NCI-H524 treated with DMSO at 0.1 percent for 48 hours (cell line): ENCODE data around the gene SETD7.

Experiments
- DNase-seq: peaks from one replicate; lab custom pipeline; 2025; lab: John Stamatoyannopoulos, UW

SETD7 gene

GRCh38 chr4:139556071-139556723 lies at the start of gene SETD7:
SETD7 (minus strand) TSS chr4:139556219; CDS start chr4:139556137, 82 bp downstream.
- DNase-seq: peak; percentile 6

- DNase-seq: no peak
Measured at GRCh38 chr4:139605516-139605915, 49.5 kb upstream of the SETD7 start.

GRCh38 chr4:139603576-139604410 lies 47.8 kb upstream of the SETD7 start:
- no peak for DNase-seq

- no peak for DNase-seq
Measured at GRCh38 chr4:139602776-139603360, 46.8 kb upstream of the SETD7 start.

- DNase-seq: no peak
Measured at GRCh38 chr4:139600662-139601061, 44.6 kb upstream of the SETD7 start.

DNA sequence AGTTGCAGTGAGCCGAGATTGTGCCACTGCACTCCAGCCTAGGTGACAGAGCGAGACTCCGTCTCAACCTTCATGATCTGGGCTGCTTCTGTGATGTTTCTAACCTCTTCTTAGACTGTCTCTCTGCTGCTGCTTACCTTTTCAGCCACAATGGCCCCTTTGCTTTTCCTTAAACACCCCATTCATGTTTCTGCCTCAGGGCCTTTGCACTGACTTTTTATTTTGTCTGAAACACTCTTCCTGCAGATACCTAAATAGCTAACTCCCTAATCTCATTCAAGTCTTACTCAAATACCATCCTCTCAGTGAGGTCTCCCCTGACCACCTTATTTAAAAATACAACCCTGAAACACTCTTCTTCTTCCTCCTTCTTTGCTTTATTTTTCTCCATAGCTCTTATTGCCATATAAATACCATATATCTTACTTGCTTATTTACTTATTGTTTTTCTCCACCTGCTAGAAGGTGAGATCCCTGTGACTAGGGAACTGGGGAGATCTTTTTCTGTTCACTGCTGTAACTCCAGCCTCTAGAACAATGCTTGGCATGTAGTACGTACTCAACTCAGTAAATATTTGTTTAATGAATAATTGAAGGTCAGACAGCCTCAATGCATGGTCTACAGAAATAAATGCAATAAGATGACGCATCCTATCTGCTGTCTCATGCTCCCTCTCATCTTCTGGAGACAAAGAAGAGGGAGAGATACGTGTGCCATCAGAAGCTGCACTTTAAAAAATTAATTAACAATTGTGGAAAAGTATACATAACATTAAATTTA lies 43.8 kb upstream of the SETD7 start:
- no peak for DNase-seq

- DNase-seq: no peak
Measured at GRCh38 chr4:139599076-139599475, 43.1 kb upstream of the SETD7 start.

DNA sequence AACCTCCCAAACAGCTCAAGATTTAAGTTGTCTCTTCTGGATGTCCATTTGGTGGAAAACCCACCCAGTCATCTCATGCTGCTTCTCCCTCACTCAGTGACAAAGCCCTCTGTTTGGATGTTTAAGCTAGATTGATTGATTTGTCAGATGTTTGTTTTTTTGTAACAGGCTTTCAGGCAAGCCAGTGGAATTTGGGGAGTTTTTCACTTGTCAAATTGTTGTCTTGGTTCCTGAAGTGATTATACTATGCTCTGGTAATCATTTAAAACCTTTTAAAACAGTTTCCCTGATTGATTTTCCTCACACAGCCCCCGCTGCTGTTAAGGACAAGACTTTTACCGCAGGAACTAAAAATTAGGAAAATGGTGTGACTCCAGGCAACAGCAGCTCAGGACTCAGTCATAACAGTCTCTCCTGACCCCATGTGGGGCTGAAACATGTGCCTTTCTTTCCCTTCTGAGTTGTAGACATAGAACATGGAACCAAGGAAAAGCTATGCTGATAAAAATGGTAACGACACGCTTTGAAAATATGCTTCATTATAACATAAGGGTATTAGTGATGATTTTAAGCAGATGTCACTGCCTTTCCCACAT lies 40.8 kb upstream of the SETD7 start:
- DNase-seq: no peak

- DNase-seq: no peak
Measured at GRCh38 chr4:139596034-139596683, 40.1 kb upstream of the SETD7 start.

GRCh38 chr4:139594591-139595185 lies 38.7 kb upstream of the SETD7 start:
- no peak for DNase-seq

GRCh38 chr4:139593091-139593564 lies 37.1 kb upstream of the SETD7 start:
- no peak for DNase-seq

- DNase-seq: no peak
Measured at GRCh38 chr4:139589336-139590018, 33.5 kb upstream of the SETD7 start.

DNA sequence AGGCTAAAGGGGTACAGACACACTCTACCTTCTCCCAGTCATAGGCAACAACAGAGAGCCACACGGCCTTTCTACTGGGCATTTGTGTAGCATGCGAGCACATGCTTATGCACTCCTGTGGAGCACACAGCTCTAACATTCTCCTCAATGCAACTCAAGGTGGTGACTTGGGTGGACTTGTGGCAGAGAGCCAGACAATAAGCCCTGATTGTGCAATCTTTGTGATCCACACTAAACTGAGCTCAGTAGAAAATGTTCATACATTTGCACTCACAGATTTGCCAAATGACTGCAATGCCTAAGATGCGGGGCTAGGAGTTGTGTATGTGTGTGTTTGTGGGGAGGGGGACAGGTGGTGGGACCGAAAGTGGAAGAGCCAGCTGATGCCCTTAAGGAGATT lies 31.4 kb upstream of the SETD7 start:
- no peak for DNase-seq

DNA sequence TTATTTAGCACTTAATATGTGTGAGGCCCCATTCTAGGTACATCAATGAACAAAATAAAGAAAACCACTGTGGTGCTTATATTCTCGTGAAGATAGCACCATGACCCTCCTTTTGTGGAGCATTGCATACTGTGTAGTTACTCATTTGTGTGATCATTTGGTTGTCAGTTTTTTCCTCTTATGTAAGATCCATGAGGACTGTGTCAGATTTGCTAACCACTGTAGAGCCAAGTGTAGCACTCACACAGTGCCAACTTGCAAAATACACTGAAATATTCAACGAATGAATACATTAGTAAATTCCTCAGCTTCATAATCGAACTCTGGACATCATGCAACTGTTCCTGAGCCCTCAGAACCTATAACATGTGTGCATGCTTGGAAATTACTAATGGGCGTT lies 29.5 kb upstream of the SETD7 start:
- no peak for DNase-seq

DNA sequence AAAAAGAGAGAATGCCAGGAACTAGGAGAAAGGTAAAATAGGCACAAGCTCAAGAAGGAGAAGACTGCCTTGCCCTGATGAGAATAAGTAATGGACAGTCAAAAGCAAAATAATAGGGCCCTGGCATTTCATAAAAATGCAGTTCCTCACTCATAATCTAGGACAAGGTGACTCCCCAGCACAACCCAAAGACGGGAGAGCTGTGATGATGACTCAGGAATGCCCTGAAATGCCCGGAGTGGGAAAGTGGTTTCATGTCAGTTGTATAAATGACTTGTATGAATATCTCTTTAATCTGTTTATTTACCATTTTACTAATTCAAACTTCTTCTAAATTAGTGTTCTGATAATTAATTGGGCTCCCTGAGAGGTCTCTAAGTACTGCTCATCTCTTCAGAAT lies 28.8 kb upstream of the SETD7 start:
- no peak for DNase-seq

- no peak for DNase-seq
Measured at GRCh38 chr4:139584013-139584412, 28.0 kb upstream of the SETD7 start.

- DNase-seq: peak; percentile 48
Measured at GRCh38 chr4:139582044-139582443, 26.0 kb upstream of the SETD7 start.

GRCh38 chr4:139581096-139581495 lies 25.1 kb upstream of the SETD7 start:
- DNase-seq: no peak

DNA sequence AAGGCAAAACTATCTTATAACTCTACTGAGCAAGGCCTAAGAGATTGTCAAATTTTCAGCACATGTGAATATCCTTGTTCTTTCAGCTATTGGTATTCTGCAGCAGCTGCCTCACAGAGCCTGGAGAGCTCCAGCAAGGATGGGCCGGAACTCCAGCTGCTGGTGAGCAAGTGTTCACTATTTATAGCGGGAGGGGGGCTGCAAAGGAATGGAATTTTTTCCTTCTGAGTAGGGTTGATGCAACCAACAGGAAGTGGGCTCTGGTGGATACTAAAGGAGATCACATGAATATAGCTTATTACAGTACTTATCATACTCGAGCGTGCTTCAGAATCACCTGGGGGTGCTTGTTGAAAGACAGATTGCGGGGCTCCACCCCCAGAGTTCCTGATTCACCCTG lies 20.2 kb upstream of the SETD7 start:
- DNase-seq: no peak

DNA sequence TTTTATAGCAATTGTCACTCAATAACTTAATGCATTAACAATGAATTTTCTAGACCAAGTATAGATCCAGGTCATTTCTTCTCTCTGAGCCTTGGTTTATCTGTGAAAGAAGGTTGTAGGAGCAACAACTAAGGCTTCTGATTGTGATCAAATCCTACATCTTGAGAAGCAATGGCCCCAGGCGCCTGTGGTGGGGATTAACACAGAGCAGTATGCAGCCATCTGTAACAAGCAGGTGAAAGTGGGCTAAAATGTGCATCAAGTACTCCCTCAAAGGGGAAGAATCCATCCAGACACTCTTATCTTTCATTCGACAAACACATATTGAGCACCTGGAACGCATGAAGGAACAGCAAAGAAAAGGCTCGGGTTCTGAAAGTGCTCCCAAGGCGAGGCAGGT lies 19.1 kb upstream of the SETD7 start:
- peak; percentile 51 for DNase-seq
